ENCODE results near the gene SMARCC2.

SMARCC2 gene

DNA sequence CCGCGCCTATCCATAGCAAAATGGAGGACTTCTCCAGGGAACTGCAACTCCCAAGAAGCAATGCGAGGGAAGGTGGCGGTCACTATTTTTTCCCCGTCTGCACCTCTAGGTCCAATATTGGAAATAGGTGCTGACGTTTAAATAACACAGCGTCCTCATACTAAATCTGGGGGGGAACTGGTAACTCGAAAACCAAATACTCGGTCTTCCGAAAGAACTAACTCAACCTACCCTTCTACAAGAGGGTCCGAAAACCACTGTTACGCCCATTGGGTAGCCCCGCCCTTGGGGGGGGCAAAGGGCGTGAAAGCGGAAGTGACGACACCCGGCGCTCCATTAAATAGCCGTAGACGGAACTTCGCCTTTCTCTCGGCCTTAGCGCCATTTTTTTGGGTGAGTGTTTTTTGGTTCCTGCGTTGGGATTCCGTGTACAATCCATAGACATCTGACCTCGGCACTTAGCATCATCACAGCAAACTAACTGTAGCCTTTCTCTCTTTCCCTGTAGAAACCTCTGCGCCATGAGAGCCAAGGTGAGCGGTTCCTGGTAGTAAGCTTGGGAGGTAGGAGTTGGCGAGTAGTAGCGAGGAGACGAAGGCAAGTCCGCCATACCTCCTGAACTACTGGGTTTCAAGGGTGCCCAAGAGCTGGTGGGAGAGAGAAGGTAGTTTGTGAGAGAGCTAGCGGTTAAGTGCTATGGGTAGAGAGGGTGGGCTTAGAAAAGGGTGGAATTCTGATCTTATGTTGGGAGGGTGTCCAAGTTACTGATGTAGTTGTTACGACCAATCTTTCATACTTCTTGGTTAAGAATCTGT, 72.8 kb downstream of the SMARCC2 start, which contains the start of gene RPL41:
Gene RPL41 (plus strand): TSS at position 367 of the 815 bp plus-strand sequence.
- TF ChIP-seq NFIC (IDR thresholded peaks at IDR 0.05) (peak; percentile 33; the same call in 1 of the 2 replicates), TCF12 (IDR thresholded peaks at IDR 0.05; ENCODE audit: low read depth) (peak; percentile 60; the same call in 1 of the 2 replicates), TEAD4 (IDR thresholded peaks at IDR 0.05) (peak; percentile 33; the same call in 1 of the 2 replicates), FOXM1 (IDR thresholded peaks at IDR 0.05; ENCODE audit: borderline replicate concordance, low read depth) (no peak; the same call in 1 of the 2 replicates), MAX (IDR thresholded peaks at IDR 0.05) (peak; percentile 92), REST (IDR thresholded peaks at IDR 0.05; ENCODE audit: low read depth) (no peak), EP300 (IDR thresholded peaks at IDR 0.05; ENCODE audit: borderline replicate concordance) (peak; percentile 11; the same call in 1 of the 2 replicates), ZBTB7A (IDR thresholded peaks at IDR 0.05; ENCODE audit: low read depth) (no peak), RAD21 (IDR thresholded peaks at IDR 0.05; ENCODE audit: low read depth) (no peak), YY1 (IDR thresholded peaks at IDR 0.05; ENCODE audit: low read depth) (peak; percentile 89), TAF1 (IDR thresholded peaks at IDR 0.05; ENCODE audit: low read depth) (peak; percentile 99), CREB1 (IDR thresholded peaks at IDR 0.05; ENCODE audit: low read depth) (peak; percentile 92), EGR1 (IDR thresholded peaks at IDR 0.05) (peak; percentile 9; the same call in 1 of the 2 replicates), CEBPB (IDR thresholded peaks at IDR 0.05) (no peak; the same call in 1 of the 2 replicates)
- TF ChIP-seq, protein P1, sequence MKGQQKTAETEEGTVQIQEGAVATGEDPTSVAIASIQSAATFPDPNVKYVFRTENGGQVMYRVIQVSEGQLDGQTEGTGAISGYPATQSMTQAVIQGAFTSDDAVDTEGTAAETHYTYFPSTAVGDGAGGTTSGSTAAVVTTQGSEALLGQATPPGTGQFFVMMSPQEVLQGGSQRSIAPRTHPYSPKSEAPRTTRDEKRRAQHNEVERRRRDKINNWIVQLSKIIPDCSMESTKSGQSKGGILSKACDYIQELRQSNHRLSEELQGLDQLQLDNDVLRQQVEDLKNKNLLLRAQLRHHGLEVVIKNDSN (IDR thresholded peaks at IDR 0.05) = no peak

GRCh38 chr12:56115329-56115728, 74.0 kb downstream of the SMARCC2 start:
- TF ChIP-seq CREB1 (IDR thresholded peaks at IDR 0.05; ENCODE audit: low read depth) = 0 out of 2 replicates have a peak, but pooled peaks have one; percentile 13
- no peak for TF ChIP-seq EP300 (IDR thresholded peaks at IDR 0.05; ENCODE audit: borderline replicate concordance)
- TF ChIP-seq REST (IDR thresholded peaks at IDR 0.05; ENCODE audit: low read depth) = no peak
- TF ChIP-seq NFIC (IDR thresholded peaks at IDR 0.05) = no peak
- TF ChIP-seq TAF1 (IDR thresholded peaks at IDR 0.05; ENCODE audit: low read depth) = no peak

DNA sequence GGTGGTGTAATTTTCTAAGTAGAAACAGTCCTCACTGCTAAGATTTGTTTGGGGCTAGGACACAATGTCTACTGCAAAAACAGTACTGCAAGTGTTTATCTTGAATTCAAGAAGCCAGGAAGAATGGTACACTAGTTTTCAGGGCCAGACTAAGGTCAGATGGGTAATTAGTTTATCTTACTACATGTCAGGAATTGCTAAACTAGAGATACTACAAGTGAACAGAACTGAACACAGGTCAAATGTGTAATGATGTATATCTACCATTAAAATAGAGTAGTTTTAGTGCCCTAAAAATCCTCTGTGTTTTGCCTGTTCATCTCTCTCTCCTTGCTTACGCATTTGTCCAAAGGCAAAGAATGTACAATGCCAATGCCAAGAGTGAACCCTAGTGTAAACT, 75.2 kb downstream of the SMARCC2 start:
- TF ChIP-seq MAX (IDR thresholded peaks at IDR 0.05) = no peak
- no peak for TF ChIP-seq TCF12 (IDR thresholded peaks at IDR 0.05; ENCODE audit: low read depth)
